ENCODE results near the gene EPM2A. TPM values are rescaled to one million over a fixed set of nuclear protein-coding genes. Genes with fewer than 3 reads are reported as not detected.

Gene EPM2A
- total RNA-seq, 1 donor = 11.6 TPM

GRCh38 chr6:145588981-145589380 lies 146.3 kb downstream of the EPM2A start:
- H4K20me1 ChIP-seq (ENCODE audit: insufficient read depth, low read length) = no peaks in the 10 kb centered on the region
- no peaks in the 10 kb centered on the region for H3K27me3 ChIP-seq (ENCODE audit: insufficient read depth, low read length)
- no peaks in the 10 kb centered on the region for H3K9me3 ChIP-seq (ENCODE audit: low read depth, low read length)
- no peak overlapping the region for H3K4me3 ChIP-seq (ENCODE audit: insufficient read depth, low read length)
- no peak for TF ChIP-seq CTCF (IDR thresholded peaks at IDR 0.05; ENCODE audit: extremely low read depth, low read depth, low read length)
- no peak overlapping the region for H2AFZ ChIP-seq (ENCODE audit: low read length)
- DNase-seq (ENCODE audit: insufficient read length, low spot score, missing footprints) = no peak
- no peak overlapping the region for H3K4me2 ChIP-seq (ENCODE audit: insufficient read depth, low read length)
- H3K79me2 ChIP-seq (ENCODE audit: insufficient read depth, low read length) = no peaks in the 10 kb centered on the region
- H3K36me3 ChIP-seq (ENCODE audit: insufficient read depth, low read length) = no peaks in the 10 kb centered on the region
- H3K4me1 ChIP-seq (ENCODE audit: insufficient read depth, low read length) = no peaks in the 10 kb centered on the region
- H3K27ac ChIP-seq (ENCODE audit: low read depth, low read length) = no peak overlapping the region

- Histone ChIP-seq H3K4me2 (ENCODE audit: insufficient read depth, low read length) (no peak overlapping the region), H3K4me1 (ENCODE audit: insufficient read depth, low read length) (no peaks in the 10 kb centered on the region), H3K27ac (ENCODE audit: low read depth, low read length) (no peak overlapping the region), H4K20me1 (ENCODE audit: insufficient read depth, low read length) (no peaks in the 10 kb centered on the region), H3K79me2 (ENCODE audit: insufficient read depth, low read length) (no peaks in the 10 kb centered on the region), H3K36me3 (ENCODE audit: insufficient read depth, low read length) (no peaks in the 10 kb centered on the region), H3K4me3 (ENCODE audit: insufficient read depth, low read length) (no peak overlapping the region), H2AFZ (ENCODE audit: low read length) (no peak overlapping the region), H3K9me3 (ENCODE audit: low read depth, low read length) (no peaks in the 10 kb centered on the region), H3K27me3 (ENCODE audit: insufficient read depth, low read length) (no peaks in the 10 kb centered on the region)
- TF ChIP-seq CTCF (IDR thresholded peaks at IDR 0.05; ENCODE audit: extremely low read depth, low read depth, low read length) = no peak
- no peak for DNase-seq (ENCODE audit: insufficient read length, low spot score, missing footprints)
Measured at GRCh38 chr6:145587334-145587733, 148.0 kb downstream of the EPM2A start.

- H2AFZ ChIP-seq (ENCODE audit: low read length) = no peak overlapping the region
- no peak overlapping the region for H3K27ac ChIP-seq (ENCODE audit: low read depth, low read length)
- no peak overlapping the region for H3K4me3 ChIP-seq (ENCODE audit: insufficient read depth, low read length)
- H3K79me2 ChIP-seq (ENCODE audit: insufficient read depth, low read length) = no peaks in the 10 kb centered on the region
- no peaks in the 10 kb centered on the region for H3K9me3 ChIP-seq (ENCODE audit: low read depth, low read length)
- DNase-seq (ENCODE audit: insufficient read length, low spot score, missing footprints) = peak; percentile 52
- H4K20me1 ChIP-seq (ENCODE audit: insufficient read depth, low read length) = no peaks in the 10 kb centered on the region
- H3K36me3 ChIP-seq (ENCODE audit: insufficient read depth, low read length) = no peaks in the 10 kb centered on the region
- no peak for TF ChIP-seq CTCF (IDR thresholded peaks at IDR 0.05; ENCODE audit: extremely low read depth, low read depth, low read length)
- H3K4me1 ChIP-seq (ENCODE audit: insufficient read depth, low read length) = no peaks in the 10 kb centered on the region
- no peaks in the 10 kb centered on the region for H3K27me3 ChIP-seq (ENCODE audit: insufficient read depth, low read length)
- no peak overlapping the region for H3K4me2 ChIP-seq (ENCODE audit: insufficient read depth, low read length)
Measured at GRCh38 chr6:145583753-145584152, 151.6 kb downstream of the EPM2A start.

Small RNA genes within 50 kb of the gene (small RNA-seq; reads per million reads assigned to genes)
- not detected for gene AL023806.2

Other genes with a start within 250 kb of the EPM2A start
- 14.1 and 14.5 TPM in 2 replicates for gene FBXO30, start 79.3 kb upstream of the EPM2A start, total RNA-seq
- gene SHPRH, start 228.8 kb upstream of the EPM2A start, total RNA-seq = 23.9 and 27.4 TPM in 2 replicates

Data from osteoblast (primary cell).